ENCODE measurements around the gene MC3R. TPM values are rescaled to one million over a fixed set of nuclear protein-coding genes. Genes with fewer than 3 reads are reported as not detected.

Gene MC3R
- not detected for total RNA-seq

GRCh38 chr20:56247954-56248782, at the start of gene MC3R:
TSS of gene MC3R (plus strand) at chr20:56248732. CDS start at chr20:56248844, 112 bp downstream.
- TF ChIP-seq POLR2AphosphoS5 (IDR thresholded peaks at IDR 0.05), result no peak
- TF ChIP-seq CTCF (IDR thresholded peaks at IDR 0.05), result peak in 2 of 4 experiments; percentile 13 to 49
- 15 to 24% methylated on average over 7 to 8 of the region's 9 CpGs for WGBS, 2 donors (ENCODE audit: low coverage in 1 of 2)
- no peak within 1 kb of the TSS for H3K4me3 ChIP-seq
- no peak for ATAC-seq
- no peaks in the 10 kb centered on the region for H3K36me3 ChIP-seq
- H3K9me3 ChIP-seq, result no peaks in the 10 kb centered on the region
- H3K27me3 ChIP-seq, result peaks cover 82% of the 10 kb centered on the region
- H3K4me1 ChIP-seq, result no peaks in the 10 kb centered on the region
- H3K27ac ChIP-seq, result no peak within 1 kb of the TSS

GRCh38 chr20:56200456-56200855, 48.1 kb upstream of the MC3R start:
- H3K4me1 ChIP-seq, result no peaks in the 10 kb centered on the region
- H3K36me3 ChIP-seq, result no peaks in the 10 kb centered on the region
- no peak for TF ChIP-seq POLR2AphosphoS5 (IDR thresholded peaks at IDR 0.05)
- no peak for TF ChIP-seq EP300 (IDR thresholded peaks at IDR 0.05)
- TF ChIP-seq POLR2A (IDR thresholded peaks at IDR 0.05), result no peak
- no peak for TF ChIP-seq CTCF (IDR thresholded peaks at IDR 0.05)
- peaks cover 7% of the 10 kb centered on the region for H3K27me3 ChIP-seq
- 92 to 94% methylated on average over 2 to 3 of the region's 3 CpGs for WGBS, 2 donors (ENCODE audit: low coverage in 1 of 2)
- no peak overlapping the region for H3K4me3 ChIP-seq
- H3K27ac ChIP-seq, result no peak overlapping the region
- H3K9me3 ChIP-seq, result peaks cover 0 to 27% (median 0%) of the 10 kb centered on the region in 3 donors
- ATAC-seq, result no peak

GRCh38 chr20:56202493-56203077, 45.9 kb upstream of the MC3R start:
- no peaks in the 10 kb centered on the region for H3K36me3 ChIP-seq
- no peak overlapping the region for H3K4me3 ChIP-seq
- WGBS, 2 donors (ENCODE audit: low coverage in 1 of 2), result 47 to 50% methylated on average over 6 of the region's 6 CpGs
- peaks cover 0 to 27% (median 0%) of the 10 kb centered on the region in 3 donors for H3K9me3 ChIP-seq
- ATAC-seq, result no peak
- no peak overlapping the region for H3K27ac ChIP-seq
- TF ChIP-seq POLR2AphosphoS5 (IDR thresholded peaks at IDR 0.05), result no peak
- peak in 1 of 4 experiments; percentile 22 for TF ChIP-seq CTCF (IDR thresholded peaks at IDR 0.05)
- TF ChIP-seq EP300 (IDR thresholded peaks at IDR 0.05), result no peak
- no peak for TF ChIP-seq POLR2A (IDR thresholded peaks at IDR 0.05)
- H3K4me1 ChIP-seq, result no peaks in the 10 kb centered on the region
- H3K27me3 ChIP-seq, result peaks cover 7% of the 10 kb centered on the region

GRCh38 chr20:56204206-56204605, 44.3 kb upstream of the MC3R start:
- no peaks in the 10 kb centered on the region for H3K36me3 ChIP-seq
- H3K4me1 ChIP-seq, result no peaks in the 10 kb centered on the region
- TF ChIP-seq CTCF (IDR thresholded peaks at IDR 0.05), result no peak
- no peak for TF ChIP-seq POLR2AphosphoS5 (IDR thresholded peaks at IDR 0.05)
- no peak for TF ChIP-seq EP300 (IDR thresholded peaks at IDR 0.05)
- TF ChIP-seq POLR2A (IDR thresholded peaks at IDR 0.05), result no peak
- H3K9me3 ChIP-seq, result peaks cover 0 to 20% (median 0%) of the 10 kb centered on the region in 3 donors
- no peak overlapping the region for H3K27ac ChIP-seq
- ATAC-seq, result no peak
- H3K4me3 ChIP-seq, result no peak overlapping the region
- H3K27me3 ChIP-seq, result peaks cover 5% of the 10 kb centered on the region
- WGBS, 2 donors (ENCODE audit: low coverage in 1 of 2), result 100% methylated on average over 1 of the region's 3 CpGs; no CpG with 5 or more reads in 1 of the 2 donors
